ENCODE results near the gene HYDIN. TPM values are rescaled to one million over a fixed set of nuclear protein-coding genes. Genes with fewer than 3 reads are reported as not detected.

Gene HYDIN
- total RNA-seq, 1 experiment from 2014 or later: 0.26 TPM

GRCh38 chr16:70795296-70795912, 435.1 kb downstream of the HYDIN start:
- Histone ChIP-seq H3K9me3 (no peaks in the 10 kb centered on the region), H3K36me3 (no peaks in the 10 kb centered on the region), H3K4me3 (no peak overlapping the region), H3K27me3 (no peaks in the 10 kb centered on the region)
- no peak for DNase-seq

- Histone ChIP-seq H3K27me3 (no peaks in the 10 kb centered on the region), H3K4me3 (no peak overlapping the region), H3K9me3 (no peaks in the 10 kb centered on the region), H3K36me3 (no peaks in the 10 kb centered on the region)
- no peak for DNase-seq
These were observed 436.5 kb downstream of the HYDIN start for GRCh38 chr16:70793851-70794502.

- Histone ChIP-seq H3K27me3 (no peaks in the 10 kb centered on the region), H3K9me3 (no peaks in the 10 kb centered on the region), H3K36me3 (no peaks in the 10 kb centered on the region), H3K4me3 (no peak overlapping the region)
- DNase-seq: no peak
These were observed 439.7 kb downstream of the HYDIN start for GRCh38 chr16:70790815-70791214.

GRCh38 chr16:70789595-70790447, 440.7 kb downstream of the HYDIN start:
- Histone ChIP-seq H3K4me3 (no peak overlapping the region), H3K36me3 (no peaks in the 10 kb centered on the region), H3K27me3 (no peaks in the 10 kb centered on the region), H3K9me3 (no peaks in the 10 kb centered on the region)
- DNase-seq: no peak

GRCh38 chr16:70788668-70789594, 441.6 kb downstream of the HYDIN start:
- no peaks in the 10 kb centered on the region for H3K9me3 ChIP-seq

GRCh38 chr16:70786020-70786755, 444.3 kb downstream of the HYDIN start:
- no peak overlapping the region for H3K4me3 ChIP-seq
- H3K27me3 ChIP-seq: no peaks in the 10 kb centered on the region
- H3K9me3 ChIP-seq: no peaks in the 10 kb centered on the region
- H3K36me3 ChIP-seq: peaks cover 14% of the 10 kb centered on the region
- no peak for DNase-seq

More at GRCh38 chr16:70788668-70789594, 441.6 kb downstream of the HYDIN start:
- Histone ChIP-seq H3K36me3 (no peaks in the 10 kb centered on the region), H3K27me3 (no peaks in the 10 kb centered on the region), H3K4me3 (no peak overlapping the region)
- peak; percentile 44 for DNase-seq

GRCh38 chr16:70784692-70785555, 445.6 kb downstream of the HYDIN start:
- Histone ChIP-seq H3K27me3 (no peaks in the 10 kb centered on the region), H3K4me3 (no peak overlapping the region), H3K9me3 (no peaks in the 10 kb centered on the region), H3K36me3 (peaks cover 18% of the 10 kb centered on the region)
- no peak for DNase-seq

GRCh38 chr16:70782237-70782636, 448.3 kb downstream of the HYDIN start:
- H3K36me3 ChIP-seq: peaks cover 18% of the 10 kb centered on the region

GRCh38 chr16:70781800-70782199, 448.7 kb downstream of the HYDIN start:
- H3K36me3 ChIP-seq: peaks cover 18% of the 10 kb centered on the region
- no peaks in the 10 kb centered on the region for H3K27me3 ChIP-seq
- no peaks in the 10 kb centered on the region for H3K9me3 ChIP-seq
- no peak for DNase-seq
- H3K4me3 ChIP-seq: no peak overlapping the region

More at GRCh38 chr16:70782237-70782636, 448.3 kb downstream of the HYDIN start:
- Histone ChIP-seq H3K4me3 (no peak overlapping the region), H3K9me3 (no peaks in the 10 kb centered on the region), H3K27me3 (no peaks in the 10 kb centered on the region)
- DNase-seq: no peak

- no peak for DNase-seq
- no peaks in the 10 kb centered on the region for H3K27me3 ChIP-seq
- H3K9me3 ChIP-seq: no peaks in the 10 kb centered on the region
- peaks cover 18% of the 10 kb centered on the region for H3K36me3 ChIP-seq
- H3K4me3 ChIP-seq: no peak overlapping the region
These were observed 450.0 kb downstream of the HYDIN start for GRCh38 chr16:70780546-70780945.

GRCh38 chr16:70779361-70779760, 451.2 kb downstream of the HYDIN start:
- no peaks in the 10 kb centered on the region for H3K27me3 ChIP-seq
- DNase-seq: no peak
- no peaks in the 10 kb centered on the region for H3K9me3 ChIP-seq
- no peak overlapping the region for H3K4me3 ChIP-seq
- peaks cover 18% of the 10 kb centered on the region for H3K36me3 ChIP-seq

- no peak overlapping the region for H3K4me3 ChIP-seq
- H3K36me3 ChIP-seq: peaks cover 18% of the 10 kb centered on the region
These were observed 451.6 kb downstream of the HYDIN start for GRCh38 chr16:70778901-70779309.

GRCh38 chr16:70777973-70778406, 452.5 kb downstream of the HYDIN start:
- peak; percentile 53 for DNase-seq
- no peaks in the 10 kb centered on the region for H3K9me3 ChIP-seq
- peaks cover 18% of the 10 kb centered on the region for H3K36me3 ChIP-seq
- H3K4me3 ChIP-seq: no peak overlapping the region
- no peaks in the 10 kb centered on the region for H3K27me3 ChIP-seq

More at GRCh38 chr16:70778901-70779309, 451.6 kb downstream of the HYDIN start:
- DNase-seq: peak; percentile 78
- H3K9me3 ChIP-seq: no peaks in the 10 kb centered on the region
- H3K27me3 ChIP-seq: no peaks in the 10 kb centered on the region

GRCh38 chr16:70777496-70777895, 453.0 kb downstream of the HYDIN start:
- Histone ChIP-seq H3K4me3 (no peak overlapping the region), H3K9me3 (no peaks in the 10 kb centered on the region), H3K27me3 (no peaks in the 10 kb centered on the region), H3K36me3 (peaks cover 13% of the 10 kb centered on the region)
- no peak for DNase-seq

GRCh38 chr16:70775399-70775798, 455.1 kb downstream of the HYDIN start:
- H3K36me3 ChIP-seq: no peaks in the 10 kb centered on the region; the same call in 1 of the 2 replicates
- H3K27me3 ChIP-seq: no peaks in the 10 kb centered on the region
- H3K9me3 ChIP-seq: no peaks in the 10 kb centered on the region
- DNase-seq: no peak
- no peak overlapping the region for H3K4me3 ChIP-seq

All from MG63 (cell line).